Trophoblast cell (in vitro differentiated cells and primary cell): ENCODE data around the gene TNFRSF21.
"Not testable (repeated sequence)": the region's sequence is repeated elsewhere in the genome, so short reads cannot be mapped to it uniquely, and the experiment has no call there.

Source experiments
- DNase-seq, 2 donors: peaks; one replicate each; pipeline ENCODE4 v3.0.0-alpha.2; 2016
- H2AFZ ChIP-seq: 2 replicates; pipeline ENCODE4 v1.6.1; 2013; ENCODE audit warnings: low read length, moderate library complexity, mild to moderate bottlenecking; ENCODE audit not compliant: insufficient read depth, poor library complexity
- H2AK5ac ChIP-seq: 2 replicates; pipeline ENCODE4 v1.6.1; 2013; ENCODE audit warnings: mild to moderate bottlenecking, low read length
- H2BK120ac ChIP-seq: 2 replicates; pipeline ENCODE4 v1.6.1; 2013; ENCODE audit warnings: low read length, mild to moderate bottlenecking, moderate library complexity; ENCODE audit not compliant: insufficient read depth, poor library complexity
- H2BK12ac ChIP-seq: 2 replicates; pipeline ENCODE4 v1.6.1; 2013; ENCODE audit warnings: mild to moderate bottlenecking, low read length, moderate library complexity
- H2BK5ac ChIP-seq: 2 replicates; pipeline ENCODE4 v1.6.1; 2013; ENCODE audit warnings: low read length, low read depth, moderate library complexity, mild to moderate bottlenecking; ENCODE audit not compliant: poor library complexity
- H3K14ac ChIP-seq: 2 replicates; pipeline ENCODE4 v1.6.1; 2013; ENCODE audit warnings: mild to moderate bottlenecking, low read length
- H3K18ac ChIP-seq: 2 replicates; pipeline ENCODE4 v1.6.1; 2013; ENCODE audit warnings: mild to moderate bottlenecking, low read length
- H3K23ac ChIP-seq: 2 replicates; pipeline ENCODE4 v1.6.1; 2013; ENCODE audit warnings: low read length
- H3K27ac ChIP-seq: 2 replicates; pipeline ENCODE4 v1.5.1; 2013; ENCODE audit warnings: low read depth, mild to moderate bottlenecking, inconsistent platforms, low read length, moderate library complexity
- H3K27me3 ChIP-seq: 2 replicates; pipeline ENCODE4 v1.6.1; 2013; ENCODE audit warnings: inconsistent platforms, mild to moderate bottlenecking, low read length, moderate library complexity; ENCODE audit not compliant: insufficient read depth
- H3K36me3 ChIP-seq, 2 experiments: 1 replicate in 1 of 2; 2 replicates in 1 of 2; pipeline ENCODE4 v1.6.1; 2013; ENCODE audit warnings: low read length in 2 of 2, mild to moderate bottlenecking in 2 of 2, moderate library complexity in 1 of 2; ENCODE audit not compliant: insufficient read depth in 2 of 2, control insufficient read depth in 1 of 2
- H3K4ac ChIP-seq: 2 replicates; pipeline ENCODE4 v1.6.1; 2013; ENCODE audit warnings: low read depth, mild to moderate bottlenecking, low read length, moderate library complexity
- H3K4me1 ChIP-seq, 2 experiments: 1 replicate in 1 of 2; 2 replicates in 1 of 2; pipeline ENCODE4 v1.6.1; 2013; ENCODE audit warnings: low read length in 2 of 2, mild to moderate bottlenecking in 2 of 2, moderate library complexity in 1 of 2; ENCODE audit not compliant: insufficient read depth in 2 of 2, control insufficient read depth in 1 of 2
- H3K4me2 ChIP-seq: 2 replicates; pipeline ENCODE4 v1.6.1; 2013; ENCODE audit warnings: inconsistent platforms, mild to moderate bottlenecking, low read length, moderate library complexity
- H3K4me3 ChIP-seq: 2 replicates; pipeline ENCODE4 v1.5.1; 2013; ENCODE audit warnings: mild to moderate bottlenecking, low read depth, low read length, inconsistent platforms
- H3K79me1 ChIP-seq: one replicate; pipeline ENCODE4 v1.6.1; 2013; ENCODE audit warnings: low read length
- H3K79me2 ChIP-seq: 2 replicates; pipeline ENCODE4 v1.6.1; 2013; ENCODE audit warnings: low read length, mild to moderate bottlenecking; ENCODE audit not compliant: control insufficient read depth, insufficient read depth, poor library complexity
- H3K9ac ChIP-seq: 2 replicates; pipeline ENCODE4 v1.6.1; 2013; ENCODE audit warnings: mild to moderate bottlenecking, low read length
- H3K9me3 ChIP-seq: 2 replicates; pipeline ENCODE4 v1.6.1; 2013; ENCODE audit warnings: low read depth, mild to moderate bottlenecking, control low read depth, inconsistent platforms, low read length; ENCODE audit not compliant: insufficient read depth
- H4K12ac ChIP-seq: 2 replicates; pipeline ENCODE4 v1.6.1; 2013; ENCODE audit warnings: low read depth, mild to moderate bottlenecking, low read length, moderate library complexity
- H4K8ac ChIP-seq: 2 replicates; pipeline ENCODE4 v1.6.1; 2013; ENCODE audit warnings: low read depth, mild to moderate bottlenecking, low read length, moderate library complexity
- H4K91ac ChIP-seq: one replicate; pipeline ENCODE4 v1.6.1; 2013; ENCODE audit warnings: low read depth, mild to moderate bottlenecking, low read length, moderate library complexity
- whole genome bisulfite sequencing: extraction: QIAGEN DNeasy Blood & Tissue Kit; methylation state at CpG from one replicate; pipeline ENCODE4 v1.1.7; 2013; ENCODE audit warnings: missing lambda C conversion rate; ENCODE audit not compliant: insufficient read length, insufficient coverage; ENCODE audit errors: extremely low coverage; 5-methylcytosine and 5-hydroxymethylcytosine counted together

Gene TNFRSF21

GRCh38 chr6:47335466-47335865 is 25.8 kb upstream of the TNFRSF21 start:
- Histone ChIP-seq H3K4ac (no peak overlapping the region), H3K14ac (no peak overlapping the region), H2BK5ac (no peak overlapping the region), H3K36me3 (no peaks in the 10 kb centered on the region), H3K27ac (no peak overlapping the region), H3K18ac (no peak overlapping the region), H3K4me1 (no peaks in the 10 kb centered on the region), H3K4me2 (no peak overlapping the region), H2BK12ac (no peak overlapping the region), H4K91ac (no peak overlapping the region), H2AK5ac (no peak overlapping the region), H4K8ac (no peak overlapping the region), H3K4me3 (no peak overlapping the region), H3K27me3 (no peaks in the 10 kb centered on the region), H3K9me3 (no peaks in the 10 kb centered on the region), H3K9ac (no peak overlapping the region), H3K79me2 (no peaks in the 10 kb centered on the region), H3K79me1 (no peaks in the 10 kb centered on the region), H2AFZ (no peak overlapping the region), H4K12ac (no peak overlapping the region), H3K23ac (no peak overlapping the region), H2BK120ac (no peak overlapping the region)
- no CpG with 5 or more reads among the region's 6 CpGs for WGBS
- DNase-seq, result no peak

- H3K14ac ChIP-seq, result no peak overlapping the region
- no peak overlapping the region for H2AK5ac ChIP-seq
- H3K9ac ChIP-seq, result no peak overlapping the region
- H3K23ac ChIP-seq, result no peak overlapping the region
- H2AFZ ChIP-seq, result no peak overlapping the region
- H4K8ac ChIP-seq, result no peak overlapping the region
- H3K18ac ChIP-seq, result no peak overlapping the region
- H3K4me2 ChIP-seq, result no peak overlapping the region
- H2BK120ac ChIP-seq, result no peak overlapping the region
- DNase-seq, result no peak
- no peaks in the 10 kb centered on the region for H3K4me1 ChIP-seq
- H4K91ac ChIP-seq, result no peak overlapping the region
- no peaks in the 10 kb centered on the region for H3K79me1 ChIP-seq
- H3K36me3 ChIP-seq, result no peaks in the 10 kb centered on the region
- H3K27ac ChIP-seq, result no peak overlapping the region
- no peak overlapping the region for H2BK12ac ChIP-seq
- H4K12ac ChIP-seq, result no peak overlapping the region
- no peaks in the 10 kb centered on the region for H3K27me3 ChIP-seq
- no peak overlapping the region for H3K4me3 ChIP-seq
- H3K79me2 ChIP-seq, result no peaks in the 10 kb centered on the region
- H3K4ac ChIP-seq, result no peak overlapping the region
- no peaks in the 10 kb centered on the region for H3K9me3 ChIP-seq
- H2BK5ac ChIP-seq, result no peak overlapping the region
Measured at GRCh38 chr6:47334334-47334733, 24.6 kb upstream of the TNFRSF21 start.

- WGBS, result no CpG with 5 or more reads among the region's 3 CpGs
- not testable (repeated sequence) for H3K4me1 ChIP-seq, H3K9ac ChIP-seq
Measured at GRCh38 chr6:47328606-47329005, 18.9 kb upstream of the TNFRSF21 start.

GRCh38 chr6:47328139-47328538 is 18.4 kb upstream of the TNFRSF21 start:
- H2BK5ac ChIP-seq, H2BK12ac ChIP-seq, H3K79me2 ChIP-seq, H3K14ac ChIP-seq, H4K91ac ChIP-seq, H3K79me1 ChIP-seq, H3K27me3 ChIP-seq, H2AFZ ChIP-seq, H4K12ac ChIP-seq, H3K9me3 ChIP-seq, H3K23ac ChIP-seq, H2BK120ac ChIP-seq, H3K18ac ChIP-seq, H4K8ac ChIP-seq, H3K4me1 ChIP-seq, H3K4ac ChIP-seq, H3K36me3 ChIP-seq, DNase-seq, H3K27ac ChIP-seq, H3K4me3 ChIP-seq, H3K9ac ChIP-seq, H3K4me2 ChIP-seq, H2AK5ac ChIP-seq: not testable (repeated sequence)
- WGBS, result no CpG with 5 or more reads among the region's 4 CpGs

More at GRCh38 chr6:47328606-47329005, 18.9 kb upstream of the TNFRSF21 start:
- DNase-seq, H2BK5ac ChIP-seq, H2BK120ac ChIP-seq, H2BK12ac ChIP-seq, H3K27me3 ChIP-seq, H3K18ac ChIP-seq, H3K23ac ChIP-seq, H3K36me3 ChIP-seq, H4K91ac ChIP-seq, H3K79me2 ChIP-seq, H3K14ac ChIP-seq, H3K27ac ChIP-seq, H4K8ac ChIP-seq, H4K12ac ChIP-seq, H3K79me1 ChIP-seq, H3K9me3 ChIP-seq, H3K4ac ChIP-seq, H2AK5ac ChIP-seq, H3K4me3 ChIP-seq, H3K4me2 ChIP-seq, H2AFZ ChIP-seq: not testable (repeated sequence)
